HG02759 (cell line): ENCODE data around the gene CAB39L.

Experiments
- ATAC-seq: cut with Tn5 transposase; IDR thresholded peaks from one replicate; pipeline ENCODE4 v1.9.1; 2021; ENCODE audit warnings: mild to moderate bottlenecking, moderate library complexity; ENCODE audit not compliant: unreplicated experiment

CAB39L gene

GRCh38 chr13:49400755-49401659, 42.9 kb downstream of the CAB39L start:
- peak; percentile 57 for ATAC-seq

GRCh38 chr13:49399801-49400472, 43.9 kb downstream of the CAB39L start:
- ATAC-seq = no peak

DNA sequence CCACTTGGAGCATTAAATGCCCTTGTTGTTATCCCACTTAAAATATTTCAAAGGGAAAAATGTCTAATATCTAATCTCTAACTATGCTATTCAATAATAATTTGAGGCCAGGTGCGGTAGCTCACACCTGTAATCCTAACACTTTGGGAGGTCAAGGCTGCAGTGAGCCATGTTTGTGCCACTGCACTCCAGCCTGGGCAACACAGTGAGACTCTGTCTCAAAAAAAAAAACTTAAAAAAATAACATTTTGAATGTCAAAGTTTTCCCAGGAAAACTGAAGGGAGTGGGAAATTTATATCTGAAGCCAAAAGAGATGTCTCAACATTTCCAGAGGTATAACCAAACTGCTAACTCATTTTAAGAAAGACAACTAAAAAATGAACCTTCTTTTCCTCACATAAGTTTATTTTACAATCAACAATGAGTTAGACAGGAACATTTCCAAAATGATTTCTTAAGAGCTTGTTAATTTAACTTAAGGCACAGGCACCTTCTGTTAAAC, 47.9 kb downstream of the CAB39L start:
- ATAC-seq = no peak

- ATAC-seq = no peak
Observed at GRCh38 chr13:49395451-49395865, 48.4 kb downstream of the CAB39L start.

- no peak for ATAC-seq
Observed at GRCh38 chr13:49388091-49388635, 55.7 kb downstream of the CAB39L start.

DNA sequence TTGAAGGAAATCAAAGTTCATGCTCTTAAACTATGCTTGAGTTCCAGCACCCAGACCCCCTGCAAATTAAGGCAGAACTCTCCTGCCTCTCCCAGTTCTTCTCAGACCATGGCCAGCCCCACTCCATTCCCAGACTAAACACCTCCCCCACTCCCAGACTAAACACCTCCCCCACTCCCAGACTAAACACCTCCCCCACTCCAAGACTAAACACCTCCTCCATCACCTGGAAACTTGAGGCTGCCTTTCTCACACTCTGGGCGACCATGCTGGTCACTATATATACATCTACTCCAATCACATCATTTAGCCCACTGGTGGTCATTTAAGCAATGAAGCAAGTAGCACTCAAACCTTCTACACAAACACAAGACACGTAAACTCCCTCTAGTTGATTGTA, 57.2 kb downstream of the CAB39L start:
- no peak for ATAC-seq

DNA sequence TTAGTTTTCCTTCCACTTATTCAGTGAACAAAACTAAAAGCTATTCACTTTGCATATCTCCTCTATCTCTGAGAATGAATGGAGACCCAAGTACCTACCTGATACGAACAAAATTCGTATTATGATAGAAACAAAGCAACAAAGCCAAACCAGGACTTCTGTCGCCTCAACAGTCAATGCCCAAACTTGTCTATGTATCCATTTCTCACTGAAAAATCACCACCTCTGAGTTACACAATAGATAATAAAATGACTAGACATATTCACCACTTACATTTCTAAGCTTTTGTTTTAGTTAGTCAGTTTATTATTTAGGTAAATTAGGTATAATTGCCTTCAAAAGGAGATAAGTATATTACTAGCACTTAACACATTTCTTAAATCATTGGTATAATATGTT, 67.7 kb downstream of the CAB39L start:
- ATAC-seq = no peak

DNA sequence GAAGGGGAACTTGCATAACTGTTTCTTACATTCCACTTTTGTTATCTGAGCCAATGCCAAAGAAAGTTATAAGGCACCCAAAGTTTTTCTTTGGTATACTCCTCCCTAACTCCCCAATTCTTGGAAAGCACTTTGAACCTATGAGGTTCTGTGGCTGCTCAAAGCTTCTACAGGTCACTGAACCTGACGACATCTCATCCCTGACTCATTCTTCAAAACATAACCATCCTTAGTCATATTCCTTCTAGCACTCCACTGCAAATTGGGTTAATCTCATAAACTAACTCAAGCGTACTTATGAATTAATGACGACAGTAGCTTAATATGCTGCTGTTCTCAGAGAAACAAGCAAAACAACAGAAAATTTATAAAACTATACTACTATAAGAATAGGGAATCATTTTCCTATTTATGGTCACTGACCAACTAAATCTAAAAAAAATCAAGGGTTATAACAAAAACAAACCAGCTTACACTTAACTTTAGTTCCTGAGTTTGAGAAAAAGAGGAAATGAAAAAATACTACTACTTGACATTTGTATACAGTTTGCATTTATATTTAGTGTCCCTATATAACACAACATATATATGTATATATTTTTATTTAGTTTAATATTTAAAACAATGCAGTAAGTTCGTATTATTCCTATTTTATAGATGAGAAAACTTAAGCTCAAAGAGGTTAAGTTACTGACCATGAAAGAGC, 69.1 kb downstream of the CAB39L start:
- ATAC-seq = no peak

- ATAC-seq = no peak
Observed at GRCh38 chr13:49373716-49374115, 70.1 kb downstream of the CAB39L start.

DNA sequence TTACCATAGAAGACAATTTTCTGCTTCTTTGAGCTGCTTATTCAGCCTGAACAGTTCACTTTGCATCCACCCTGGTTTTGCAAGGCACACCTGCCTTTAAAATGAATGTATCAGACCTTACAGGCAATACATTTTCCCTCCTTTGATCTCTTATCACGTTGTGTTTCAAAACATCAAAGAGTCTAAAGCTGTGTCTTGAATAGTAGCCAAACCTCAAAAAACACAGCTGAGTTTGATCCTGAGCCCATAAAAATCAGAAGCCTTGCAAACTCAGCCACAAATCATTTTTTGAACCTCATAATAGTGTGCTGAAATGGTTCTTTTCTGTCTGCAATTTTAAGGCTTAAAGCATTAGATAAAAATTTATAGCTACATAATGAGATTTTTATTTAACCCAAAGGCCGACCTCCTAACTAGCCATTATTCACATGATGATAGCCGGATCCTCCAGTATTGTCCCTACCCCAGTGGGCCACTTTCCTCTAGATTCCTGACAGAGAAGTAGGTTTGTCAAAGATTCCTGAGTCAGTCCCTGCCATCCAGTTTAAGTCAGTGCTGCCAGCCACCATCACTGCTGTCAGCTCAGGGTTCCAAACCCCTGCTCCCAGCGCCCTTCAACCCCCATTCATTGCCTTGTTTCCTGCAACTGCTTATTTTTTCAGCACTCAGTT, 71.8 kb downstream of the CAB39L start:
- ATAC-seq = no peak

DNA sequence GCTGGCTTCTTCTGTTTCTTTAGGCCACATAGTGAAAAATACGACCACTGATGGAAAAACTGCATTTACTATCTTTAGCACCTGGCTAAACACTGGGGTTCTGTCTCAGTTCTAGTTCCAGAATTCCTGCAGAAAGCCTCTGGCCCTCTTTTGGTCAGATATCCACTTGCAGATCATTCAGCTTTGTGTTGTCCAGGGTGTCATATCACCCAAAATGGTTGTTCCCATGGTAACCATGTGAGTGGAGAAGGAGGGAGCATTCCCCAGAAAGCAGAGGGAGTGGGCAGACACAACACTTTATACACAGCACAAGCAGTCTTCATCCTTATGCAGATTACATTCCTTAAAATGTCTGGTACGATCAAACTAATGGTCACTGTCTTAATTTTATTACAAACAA, 73.5 kb downstream of the CAB39L start:
- no peak for ATAC-seq

- ATAC-seq = no peak
Observed at GRCh38 chr13:49369866-49370265, 74.0 kb downstream of the CAB39L start.

- ATAC-seq = no peak
Observed at GRCh38 chr13:49368688-49369087, 75.2 kb downstream of the CAB39L start.

GRCh38 chr13:49367640-49368422, 76.0 kb downstream of the CAB39L start:
- no peak for ATAC-seq

DNA sequence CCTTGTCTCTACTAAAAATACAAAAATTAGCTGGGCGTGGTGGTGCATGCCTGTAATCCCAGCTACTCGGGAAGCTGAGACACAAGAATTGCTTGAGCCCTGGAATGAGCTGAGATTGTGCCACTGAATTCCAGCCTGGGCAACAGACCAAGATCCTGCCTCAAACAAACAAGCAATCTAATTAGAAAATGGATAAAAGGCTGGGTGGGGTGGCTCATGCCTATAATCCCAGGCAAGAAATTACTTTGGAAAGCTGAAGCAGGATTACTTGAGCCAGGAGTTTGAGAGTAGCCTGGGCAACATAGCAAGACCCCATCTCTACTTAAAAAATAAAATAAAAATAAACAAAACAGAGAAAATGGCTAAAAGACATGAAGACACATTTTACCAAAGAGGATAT, 77.0 kb downstream of the CAB39L start:
- ATAC-seq = no peak

DNA sequence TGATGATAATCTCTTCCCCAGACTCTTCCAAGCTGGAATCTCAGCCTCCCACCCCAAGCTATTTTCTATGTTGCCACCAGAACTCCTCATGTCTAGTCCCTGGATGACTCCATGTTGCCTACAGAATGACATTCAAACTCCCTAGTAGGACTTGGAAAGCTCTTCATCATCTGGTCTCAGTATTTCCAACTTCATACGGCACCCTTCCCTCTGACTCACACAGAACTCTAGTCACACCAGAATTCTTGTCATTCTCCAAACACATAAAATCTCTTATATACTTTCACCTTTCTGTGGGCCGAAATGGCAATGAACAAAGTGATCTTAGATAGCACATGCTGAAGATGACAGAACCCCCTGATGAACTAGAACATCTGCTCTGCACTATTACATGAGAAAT, 86.2 kb downstream of the CAB39L start:
- no peak for ATAC-seq

DNA sequence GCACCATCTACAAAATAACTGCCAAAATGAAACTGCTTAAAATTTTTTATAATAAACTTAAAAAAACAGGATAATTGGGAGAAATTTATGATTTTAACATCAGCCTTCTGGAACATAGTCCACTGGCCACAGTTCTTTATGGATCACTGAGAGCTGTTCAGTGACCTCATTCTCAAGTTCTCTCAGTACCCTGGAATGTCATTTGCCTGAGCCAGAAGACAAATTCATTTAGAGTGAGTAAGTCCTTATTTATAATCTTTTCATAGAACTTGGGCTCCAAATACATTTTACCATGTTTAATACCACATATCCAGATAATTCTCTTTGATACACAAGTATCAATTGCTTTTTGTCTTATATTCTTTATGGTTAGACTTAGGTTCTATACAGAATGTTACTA, 87.6 kb downstream of the CAB39L start:
- ATAC-seq = no peak

DNA sequence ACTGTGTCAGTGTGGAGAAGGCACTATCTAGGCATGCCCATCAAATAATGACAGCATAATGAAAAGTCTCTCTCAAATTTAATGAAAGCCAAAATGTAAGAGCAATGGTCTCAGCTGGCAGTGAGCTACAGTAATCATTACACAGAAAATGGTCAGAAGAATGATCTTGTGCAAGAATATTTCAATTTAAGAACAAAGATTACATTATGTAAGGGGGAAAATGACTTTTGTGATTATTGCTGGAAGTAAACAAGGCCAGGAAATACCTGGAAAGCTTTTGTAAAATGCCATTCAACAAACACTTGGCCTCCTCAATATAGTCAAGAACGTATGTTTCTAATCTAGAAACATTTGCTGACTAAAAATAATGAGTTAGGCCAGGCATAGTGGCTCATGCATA, 89.1 kb downstream of the CAB39L start:
- no peak for ATAC-seq

DNA sequence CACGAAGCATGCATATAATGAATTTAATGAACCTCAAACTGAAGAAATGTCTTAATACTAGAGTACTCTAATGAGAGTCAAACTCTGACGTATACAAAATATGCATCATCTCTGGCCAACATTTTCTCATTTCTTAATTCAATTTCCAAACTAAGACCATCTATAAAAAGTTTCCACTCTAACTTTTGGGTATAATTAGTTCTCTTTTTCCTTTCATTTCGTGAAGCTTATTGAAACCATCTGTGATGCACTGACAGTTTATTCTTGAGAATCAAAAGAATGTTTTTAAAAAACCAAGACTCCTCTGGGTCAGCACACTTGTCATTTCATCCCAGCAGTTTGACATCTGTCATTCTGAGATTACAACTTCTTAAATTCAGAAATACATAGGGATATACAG, 90.0 kb downstream of the CAB39L start:
- no peak for ATAC-seq

- ATAC-seq = no peak
Observed at GRCh38 chr13:49351871-49352270, 92.0 kb downstream of the CAB39L start.
